Smooth muscle cell (in vitro differentiated cells): ENCODE data around the gene KIF1C. TPM values are rescaled to one million over a fixed set of nuclear protein-coding genes. Genes with fewer than 3 reads are reported as not detected.

Source experiments
- DNase-seq: peaks from one replicate; lab custom pipeline; 2025; ENCODE audit not compliant: unreplicated experiment; lab: John Stamatoyannopoulos, UW
- H2AFZ ChIP-seq: fragments of 200-600 bp; sonication (generic); 2 replicates; pipeline ENCODE4 v1.6.0; 2016; ENCODE audit warnings: antibody characterized with exemption, low read depth, mild to moderate bottlenecking
- H3F3A ChIP-seq: fragments of 200-600 bp; sonication (generic); 2 replicates; pipeline ENCODE4 v1.6.0; 2017; ENCODE audit warnings: antibody characterized with exemption, low read depth
- H3K27ac ChIP-seq: fragments of 200-600 bp; sonication (generic); 2 replicates; pipeline ENCODE4 v1.5.1; 2016; ENCODE audit warnings: low read depth, mild to moderate bottlenecking
- H3K27me3 ChIP-seq: fragments of 200-600 bp; sonication (generic); 2 replicates; pipeline ENCODE4 v1.6.1; 2016; ENCODE audit warnings: low read depth, mild to moderate bottlenecking
- H3K36me3 ChIP-seq: fragments of 200-600 bp; sonication (generic); 2 replicates; pipeline ENCODE4 v1.5.1; 2016; ENCODE audit warnings: low read depth
- H3K4me1 ChIP-seq: fragments of 200-600 bp; sonication (generic); 2 replicates; pipeline ENCODE4 v1.5.1; 2016; ENCODE audit warnings: low read depth
- H3K4me2 ChIP-seq: fragments of 200-600 bp; sonication (generic); 2 replicates; pipeline ENCODE4 v1.6.0; 2016; ENCODE audit warnings: mild to moderate bottlenecking
- H3K4me3 ChIP-seq: fragments of 200-600 bp; sonication (generic); 2 replicates; pipeline ENCODE4 v1.5.1; 2016; ENCODE audit warnings: mild to moderate bottlenecking
- H3K79me2 ChIP-seq: fragments of 200-600 bp; sonication (generic); 2 replicates; pipeline ENCODE4 v1.6.0; 2016; ENCODE audit warnings: low read depth, mild to moderate bottlenecking
- H3K9ac ChIP-seq: fragments of 200-600 bp; sonication (generic); 2 replicates; pipeline ENCODE4 v1.6.0; 2016; ENCODE audit warnings: low read depth
- H3K9me3 ChIP-seq: fragments of 200-600 bp; sonication (generic); replicated peaks from 2 replicates; pipeline ENCODE4 v1.5.1; 2016; ENCODE audit warnings: low read depth
- H4K20me1 ChIP-seq: fragments of 200-600 bp; sonication (generic); 2 replicates; pipeline ENCODE4 v1.6.0; 2016; ENCODE audit warnings: low read depth
- WGBS: methylation state at CpG from one replicate; pipeline ENCODE4 v1.1.7; 2016; ENCODE audit warnings: low lambda C conversion rate; 5-methylcytosine and 5-hydroxymethylcytosine counted together
- polyA plus RNA-seq: library from polyadenylated mRNA; unstranded; fragments of >200 nt; fragmentation: Nextera tagmentation; extraction: Ambion mirVana; gene quantifications from 2 replicates; pipeline ENCODE4 v1.2.1, GENCODE V29; 2016
- total RNA-seq: library from RNA; depleted of rRNA; stranded (reverse); fragments of >200 nt; gene quantifications from 2 replicates; pipeline ENCODE4 v1.2.3, GENCODE V29; 2014
- TF ChIP-seq, protein P1 (sequence below): fragments of 200-600 bp; sonication (generic); IDR thresholded peaks from 2 replicates; pipeline ENCODE4 v1.5.1; 2017; ENCODE audit warnings: borderline replicate concordance, mild to moderate bottlenecking, antibody characterized with exemption; ENCODE audit not compliant: insufficient read depth, poor library complexity, severe bottlenecking

Gene KIF1C
- total and polyA plus RNA-seq, 2 experiments from 2014 or later = 20.9 to 36.2 TPM

GRCh38 chr17:4968486-4969046 is 29.2 kb upstream of the KIF1C start:
- no peak overlapping the region for H2AFZ ChIP-seq
- H3K79me2 ChIP-seq = peaks cover 47% of the 10 kb centered on the region
- DNase-seq = peak; percentile 50
- WGBS = under 1% methylated on average over 23 of the region's 23 CpGs
- no peaks in the 10 kb centered on the region for H3K9me3 ChIP-seq
- peak overlapping the region; percentile 95 for H3K27ac ChIP-seq
- H3K27me3 ChIP-seq = no peaks in the 10 kb centered on the region
- peaks cover 42% of the 10 kb centered on the region for H4K20me1 ChIP-seq
- no peaks in the 10 kb centered on the region for H3K36me3 ChIP-seq
- TF ChIP-seq, protein P1, sequence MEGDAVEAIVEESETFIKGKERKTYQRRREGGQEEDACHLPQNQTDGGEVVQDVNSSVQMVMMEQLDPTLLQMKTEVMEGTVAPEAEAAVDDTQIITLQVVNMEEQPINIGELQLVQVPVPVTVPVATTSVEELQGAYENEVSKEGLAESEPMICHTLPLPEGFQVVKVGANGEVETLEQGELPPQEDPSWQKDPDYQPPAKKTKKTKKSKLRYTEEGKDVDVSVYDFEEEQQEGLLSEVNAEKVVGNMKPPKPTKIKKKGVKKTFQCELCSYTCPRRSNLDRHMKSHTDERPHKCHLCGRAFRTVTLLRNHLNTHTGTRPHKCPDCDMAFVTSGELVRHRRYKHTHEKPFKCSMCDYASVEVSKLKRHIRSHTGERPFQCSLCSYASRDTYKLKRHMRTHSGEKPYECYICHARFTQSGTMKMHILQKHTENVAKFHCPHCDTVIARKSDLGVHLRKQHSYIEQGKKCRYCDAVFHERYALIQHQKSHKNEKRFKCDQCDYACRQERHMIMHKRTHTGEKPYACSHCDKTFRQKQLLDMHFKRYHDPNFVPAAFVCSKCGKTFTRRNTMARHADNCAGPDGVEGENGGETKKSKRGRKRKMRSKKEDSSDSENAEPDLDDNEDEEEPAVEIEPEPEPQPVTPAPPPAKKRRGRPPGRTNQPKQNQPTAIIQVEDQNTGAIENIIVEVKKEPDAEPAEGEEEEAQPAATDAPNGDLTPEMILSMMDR = no peak
- H3K9ac ChIP-seq = peak overlapping the region; percentile 86
- H3K4me2 ChIP-seq = peak overlapping the region; percentile 85
- peak overlapping the region; percentile 60 for H3K4me3 ChIP-seq
- H3F3A ChIP-seq = peaks cover 11% of the 10 kb centered on the region
- H3K4me1 ChIP-seq = peaks cover 9% of the 10 kb centered on the region

DNA sequence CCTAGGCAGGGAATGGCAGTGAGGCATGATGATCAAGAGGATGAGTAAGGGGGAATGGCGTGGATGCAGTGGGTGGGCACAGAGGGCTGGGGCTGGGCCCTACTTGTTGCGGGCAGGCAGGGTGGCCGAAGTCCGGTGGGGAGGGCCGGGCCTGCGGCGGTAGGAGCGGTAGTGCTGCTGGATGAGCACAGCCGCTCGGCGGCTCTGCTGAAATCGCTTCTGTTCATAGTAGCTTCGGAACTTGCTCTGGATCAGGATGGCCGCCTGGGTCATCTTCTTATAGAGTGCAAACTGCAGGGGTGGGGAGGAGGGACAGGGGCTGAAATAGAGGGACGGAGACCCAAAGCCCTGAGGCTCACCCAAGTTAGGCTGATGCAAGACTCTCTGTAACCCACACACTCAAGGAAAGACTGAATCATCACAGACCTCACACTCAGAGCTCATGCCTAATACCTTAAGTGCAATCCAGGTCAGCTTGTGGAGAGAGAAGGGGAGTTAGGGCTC is 28.7 kb upstream of the KIF1C start:
- peaks cover 9% of the 10 kb centered on the region for H3K4me1 ChIP-seq
- 9% methylated on average over 10 of the region's 15 CpGs for WGBS
- H3K36me3 ChIP-seq = no peaks in the 10 kb centered on the region
- H3K4me3 ChIP-seq = peak overlapping the region; percentile 60
- H3K4me2 ChIP-seq = peak overlapping the region; percentile 85
- H4K20me1 ChIP-seq = peaks cover 47% of the 10 kb centered on the region
- TF ChIP-seq, protein P1 = no peak
- peaks cover 11% of the 10 kb centered on the region for H3F3A ChIP-seq
- H3K9ac ChIP-seq = peak overlapping the region; percentile 86
- H2AFZ ChIP-seq = no peak overlapping the region
- no peaks in the 10 kb centered on the region for H3K27me3 ChIP-seq
- H3K27ac ChIP-seq = peak overlapping the region; percentile 95
- H3K79me2 ChIP-seq = peaks cover 41% of the 10 kb centered on the region
- H3K9me3 ChIP-seq = no peaks in the 10 kb centered on the region
- peak; percentile 50 for DNase-seq

GRCh38 chr17:4969551-4970173 is 28.1 kb upstream of the KIF1C start:
- H3K79me2 ChIP-seq = peaks cover 39% of the 10 kb centered on the region
- H3K9me3 ChIP-seq = no peaks in the 10 kb centered on the region
- H4K20me1 ChIP-seq = peaks cover 49% of the 10 kb centered on the region
- 52% methylated on average over 16 of the region's 16 CpGs for WGBS
- peaks cover 11% of the 10 kb centered on the region for H3F3A ChIP-seq
- H3K4me3 ChIP-seq = peak overlapping the region; percentile 60
- peaks cover 9% of the 10 kb centered on the region for H3K4me1 ChIP-seq
- H3K27me3 ChIP-seq = no peaks in the 10 kb centered on the region
- TF ChIP-seq, protein P1 = no peak
- peak overlapping the region; percentile 86 for H3K9ac ChIP-seq
- DNase-seq = no peak
- peak overlapping the region; percentile 85 for H3K4me2 ChIP-seq
- no peaks in the 10 kb centered on the region for H3K36me3 ChIP-seq
- no peak overlapping the region for H2AFZ ChIP-seq
- H3K27ac ChIP-seq = peak overlapping the region; percentile 95
